Ascending aorta (tissue), 2 donors: ENCODE results near the gene ZNF746. TPM values are rescaled to one million over a fixed set of nuclear protein-coding genes. Genes with fewer than 3 reads are reported as not detected.
"Not testable (repeated sequence)": the region's sequence is repeated elsewhere in the genome, so short reads cannot be mapped to it uniquely, and the experiment has no call there.

Source experiments
- DNase-seq, 2 donors: peaks; one replicate each; pipeline ENCODE4 v3.0.0-alpha.2; 2019; ENCODE audit warnings: low spot score in 2 of 2
- H3K27ac ChIP-seq, 2 donors: fragments of 200-600 bp; sonication (generic); one replicate each; pipeline ENCODE4 v1.5.1; 2016 to 2017; ENCODE audit warnings: mild to moderate bottlenecking in 1 of 2
- H3K27me3 ChIP-seq: fragments of 200-600 bp; sonication (generic); one replicate; pipeline ENCODE4 v1.5.1; 2017
- H3K36me3 ChIP-seq, 2 donors: fragments of 200-600 bp; sonication (generic); one replicate each; pipeline ENCODE4 v1.5.1; 2016
- H3K4me1 ChIP-seq, 2 donors: fragments of 200-600 bp; sonication (generic); one replicate each; pipeline ENCODE4 v1.5.1; 2016 to 2017; ENCODE audit warnings: mild to moderate bottlenecking in 1 of 2
- H3K4me3 ChIP-seq, 2 donors: fragments of 200-600 bp; sonication (generic); one replicate each; pipeline ENCODE4 v1.5.1; 2016 to 2017; ENCODE audit warnings: mild to moderate bottlenecking in 1 of 2
- H3K9me3 ChIP-seq, 2 donors: fragments of 200-600 bp; sonication (generic); one replicate each; pipeline ENCODE4 v1.5.1; 2016
- intact Hi-C: fragments of 100-400 bp; cut with DNase I; formaldehyde crosslinking; loops from one replicate; pipeline ENCODE4 v1.15.1; 2023
- total RNA-seq: library from RNA; depleted of rRNA; stranded (reverse); fragments of >200 nt; gene quantifications from one replicate; pipeline ENCODE4 v1.1.0, GENCODE V29; 2016
- TF ChIP-seq, protein P1 (sequence below), 3 experiments: fragments of 200-600 bp in 2 of 3; fragments of 450-650 bp in 1 of 3; sonication (generic) in 2 of 3; IDR thresholded peaks; one replicate each; pipeline ENCODE4 v1.5.1; 2016 to 2019; ENCODE audit warnings: antibody characterized with exemption in 3 of 3, mild to moderate bottlenecking in 1 of 3, moderate library complexity in 1 of 3

Gene ZNF746
- total RNA-seq, 1 donor from 2014 or later, result 27.5 TPM

GRCh38 chr7:149496642-149497391, 792 bp downstream of the ZNF746 start:
- intact Hi-C loops, result loop anchor here (1.0 to 10.0 kb wide), 7 partner anchors 36 to 340 kb away; partner anchors contain the start of genes ZNF212, ZNF777, ZNF783 and ZNF862
- no peaks in the 10 kb centered on the region for H3K9me3 ChIP-seq
- peak overlapping the region; percentile 87 to 89 for H3K27ac ChIP-seq
- H3K27me3 ChIP-seq, result no peaks in the 10 kb centered on the region
- DNase-seq, result no peak
- H3K4me1 ChIP-seq, result peaks cover 6 to 11% of the 10 kb centered on the region in 2 donors
- H3K4me3 ChIP-seq, result peak overlapping the region; percentile 84 to 92
- TF ChIP-seq, protein P1, sequence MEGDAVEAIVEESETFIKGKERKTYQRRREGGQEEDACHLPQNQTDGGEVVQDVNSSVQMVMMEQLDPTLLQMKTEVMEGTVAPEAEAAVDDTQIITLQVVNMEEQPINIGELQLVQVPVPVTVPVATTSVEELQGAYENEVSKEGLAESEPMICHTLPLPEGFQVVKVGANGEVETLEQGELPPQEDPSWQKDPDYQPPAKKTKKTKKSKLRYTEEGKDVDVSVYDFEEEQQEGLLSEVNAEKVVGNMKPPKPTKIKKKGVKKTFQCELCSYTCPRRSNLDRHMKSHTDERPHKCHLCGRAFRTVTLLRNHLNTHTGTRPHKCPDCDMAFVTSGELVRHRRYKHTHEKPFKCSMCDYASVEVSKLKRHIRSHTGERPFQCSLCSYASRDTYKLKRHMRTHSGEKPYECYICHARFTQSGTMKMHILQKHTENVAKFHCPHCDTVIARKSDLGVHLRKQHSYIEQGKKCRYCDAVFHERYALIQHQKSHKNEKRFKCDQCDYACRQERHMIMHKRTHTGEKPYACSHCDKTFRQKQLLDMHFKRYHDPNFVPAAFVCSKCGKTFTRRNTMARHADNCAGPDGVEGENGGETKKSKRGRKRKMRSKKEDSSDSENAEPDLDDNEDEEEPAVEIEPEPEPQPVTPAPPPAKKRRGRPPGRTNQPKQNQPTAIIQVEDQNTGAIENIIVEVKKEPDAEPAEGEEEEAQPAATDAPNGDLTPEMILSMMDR (IDR thresholded peaks at IDR 0.05), result no peak
- H3K36me3 ChIP-seq, result peaks cover 23 to 26% of the 10 kb centered on the region in 2 donors

GRCh38 chr7:149495785-149496641, 1.6 kb downstream of the ZNF746 start:
- Histone ChIP-seq H3K4me1 (peaks cover 6 to 11% of the 10 kb centered on the region in 2 donors), H3K9me3 (no peaks in the 10 kb centered on the region), H3K27me3 (no peaks in the 10 kb centered on the region), H3K4me3 (peak overlapping the region; percentile 84 to 92), H3K36me3 (peaks cover 31 to 34% of the 10 kb centered on the region in 2 donors), H3K27ac (peak overlapping the region; percentile 87 to 89)
- TF ChIP-seq, protein P1 (IDR thresholded peaks at IDR 0.05), result no peak
- DNase-seq, result peak in 1 of 2 donors; percentile 80
- intact Hi-C loops, result loop anchor here (2.0 to 10.0 kb wide), 6 partner anchors 35 to 341 kb away; partner anchors contain the start of genes ZNF212, ZNF777, ZNF783 and ZNF862

- intact Hi-C loops, result loop anchor here (5.0 to 10.0 kb wide), 4 partner anchors 210 to 342 kb away; partner anchors contain the start of genes ZNF212, ZNF783 and ZNF862
- H3K27ac ChIP-seq, result no peak overlapping the region
- TF ChIP-seq, protein P1 (IDR thresholded peaks at IDR 0.05), result no peak
- H3K4me3 ChIP-seq, result no peak overlapping the region
- no peak for DNase-seq
- peaks cover 38 to 46% of the 10 kb centered on the region in 2 donors for H3K36me3 ChIP-seq
- H3K27me3 ChIP-seq, result no peaks in the 10 kb centered on the region
- peaks cover 6 to 11% of the 10 kb centered on the region in 2 donors for H3K4me1 ChIP-seq
- H3K9me3 ChIP-seq, result no peaks in the 10 kb centered on the region
Observed at GRCh38 chr7:149494738-149495368, 2.8 kb downstream of the ZNF746 start.

GRCh38 chr7:149493975-149494374, 3.6 kb downstream of the ZNF746 start:
- H3K27me3 ChIP-seq, H3K27ac ChIP-seq, DNase-seq, H3K4me3 ChIP-seq, H3K9me3 ChIP-seq: not testable (repeated sequence)
- Histone ChIP-seq H3K36me3 (peaks cover 38 to 52% of the 10 kb centered on the region in 2 donors), H3K4me1 (peaks cover 6 to 11% of the 10 kb centered on the region in 2 donors)
- intact Hi-C loops, result loop anchor here (10.0 kb wide), 2 partner anchors 209 to 259 kb away; partner anchors contain the start of gene ZNF212

DNA sequence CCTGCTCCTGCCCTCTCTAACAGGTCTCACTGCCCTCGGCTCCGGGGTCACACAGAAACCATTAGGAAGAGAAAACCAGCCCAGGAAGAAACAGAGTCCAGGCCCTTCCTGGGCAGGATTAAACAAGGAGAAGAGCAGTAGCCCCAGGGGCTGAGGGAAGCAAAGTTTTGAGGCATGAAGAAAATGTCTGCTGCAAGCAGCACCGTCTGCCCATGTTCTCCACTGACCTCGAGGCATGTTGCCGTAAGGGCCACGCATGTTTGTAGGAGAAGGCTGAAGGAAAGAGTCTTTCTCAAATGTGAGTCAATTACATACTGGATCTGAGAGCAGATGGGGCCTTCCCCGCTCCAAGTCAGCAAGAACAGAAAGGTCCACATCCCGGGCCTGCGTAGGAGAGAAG, 4.2 kb downstream of the ZNF746 start:
- DNase-seq, result no peak

More for the DNA sequence above, 4.2 kb downstream of the ZNF746 start:
- peaks cover 41 to 56% of the 10 kb centered on the region in 2 donors for H3K36me3 ChIP-seq
- H3K4me1 ChIP-seq, result peaks cover 6 to 11% of the 10 kb centered on the region in 2 donors
- no peaks in the 10 kb centered on the region for H3K9me3 ChIP-seq
- TF ChIP-seq, protein P1 (IDR thresholded peaks at IDR 0.05), result no peak
- H3K27ac ChIP-seq, result no peak overlapping the region
- intact Hi-C loops, result loop anchor here (10.0 kb wide), 2 partner anchors 209 to 259 kb away; partner anchors contain the start of gene ZNF212
- no peaks in the 10 kb centered on the region for H3K27me3 ChIP-seq
- no peak overlapping the region for H3K4me3 ChIP-seq
